Gastrocnemius medialis (tissue), 4 donors: ENCODE measurements around the gene SDS. TPM values are rescaled to one million over a fixed set of nuclear protein-coding genes. Genes with fewer than 3 reads are reported as not detected.

Experiments used
- ATAC-seq, 2 donors: fragments of 150-250 bp; one replicate each; pipeline ENCODE4 v1.9.1; 2016
- DNase-seq, 2 donors: peaks; one replicate each; pipeline ENCODE4 v3.0.0-alpha.2; 2019
- H3K27ac ChIP-seq, 4 donors: fragments of 200-600 bp; sonication (generic); 1 replicate in 1 of 4; 2 replicates in 3 of 4; pipeline ENCODE4 v1.5.1; 2016 to 2018; ENCODE audit warnings: mild to moderate bottlenecking in 2 of 4, moderate library complexity in 1 of 4
- H3K27me3 ChIP-seq, 3 donors: fragments of 200-600 bp; sonication (generic) in 2 of 3; 1 replicate in 1 of 3; 2 replicates in 2 of 3; pipeline versions ENCODE4 v1.5.1 to v1.6.0; 2016 to 2019; ENCODE audit warnings: mild to moderate bottlenecking in 1 of 3, moderate library complexity in 1 of 3
- H3K36me3 ChIP-seq, 2 donors: fragments of 200-600 bp; sonication (generic) in 1 of 2; one replicate each; pipeline ENCODE4 v1.5.1; 2017 to 2018
- H3K4me1 ChIP-seq, 2 donors: fragments of 200-600 bp; sonication (generic) in 1 of 2; one replicate each; pipeline ENCODE4 v1.5.1; 2016 to 2017; ENCODE audit warnings: mild to moderate bottlenecking in 2 of 2
- H3K4me3 ChIP-seq, 4 donors: fragments of 200-600 bp; sonication (generic) in 3 of 4; 1 replicate in 1 of 4; 2 replicates in 3 of 4; pipeline ENCODE4 v1.5.1; 2016 to 2019; ENCODE audit warnings: mild to moderate bottlenecking in 2 of 4
- H3K9me3 ChIP-seq, 3 donors: fragments of 200-600 bp; sonication (generic) in 2 of 3; 1 replicate in 1 of 3; 2 replicates in 2 of 3; pipeline ENCODE4 v1.5.1; 2016 to 2019
- CTCF ChIP-seq, 5 experiments: fragments of 450-650 bp in 3 of 5; fragments of 200-600 bp in 2 of 5; sonication (generic) in 2 of 5; IDR thresholded peaks in 4 of 5; conservative IDR thresholded peaks in 1 of 5; 1 replicate in 4 of 5; 2 replicates in 1 of 5; pipeline ENCODE4 v1.5.1; 2016 to 2019; ENCODE audit warnings: antibody characterized with exemption in 5 of 5, mild to moderate bottlenecking in 3 of 5, moderate library complexity in 3 of 5
- POLR2A ChIP-seq, 2 donors: fragments of 450-650 bp; IDR thresholded peaks; one replicate each; pipeline ENCODE4 v1.6.1; 2017; ENCODE audit warnings: antibody characterized with exemption in 2 of 2, mild to moderate bottlenecking in 2 of 2, moderate library complexity in 2 of 2
- in situ Hi-C, 4 donors: fragments of 200-750 bp; cut with MboI; loops; one replicate each; pipeline versions ENCODE4 v1.15.0 to v1.8.0; 2017; ENCODE audit warnings: low sequenced_read_pairs in 4 of 4
- intact Hi-C: fragments of 100-400 bp; cut with DNase I; formaldehyde crosslinking; loops from one replicate; pipeline ENCODE4 v1.15.1; 2023; ENCODE audit warnings: low total_unique reads
- total RNA-seq, 4 donors: library from RNA; depleted of rRNA; stranded (reverse); fragments of >200 nt; gene quantifications; one replicate each; pipeline versions ENCODE4 v1.1.0 to v1.2.3, GENCODE V29; 2016

The SDS gene
- total RNA-seq, 4 donors from 2014 or later = 0.34 to 2.4 (median 0.86) TPM

GRCh38 chr12:113398346-113399290 lies 5.1 kb downstream of the SDS start:
- intact Hi-C loops = no loop called here

GRCh38 chr12:113397497-113398197 lies 6.0 kb downstream of the SDS start:
- Histone ChIP-seq H3K4me3 (no peak overlapping the region), H3K4me1 (no peaks in the 10 kb centered on the region), H3K27me3 (peaks cover under 1 to 10% (median 5%) of the 10 kb centered on the region in 3 donors), H3K27ac (no peak overlapping the region), H3K9me3 (no peaks in the 10 kb centered on the region), H3K36me3 (no peaks in the 10 kb centered on the region)
- ATAC-seq = no peak
- no peak for TF ChIP-seq CTCF (IDR thresholded peaks at IDR 0.05 in 4 of 5, conservative IDR thresholded peaks at IDR 0.05 in 1 of 5)
- no peak for TF ChIP-seq POLR2A (IDR thresholded peaks at IDR 0.05)
- DNase-seq = no peak
- intact Hi-C loops = no loop called here
- in situ Hi-C loops = no loop called here

More at GRCh38 chr12:113398346-113399290, 5.1 kb downstream of the SDS start:
- Histone ChIP-seq H3K36me3 (no peaks in the 10 kb centered on the region), H3K4me1 (no peaks in the 10 kb centered on the region), H3K9me3 (no peaks in the 10 kb centered on the region), H3K4me3 (no peak overlapping the region), H3K27me3 (peaks cover 2 to 10% (median 5%) of the 10 kb centered on the region in 3 donors), H3K27ac (no peak overlapping the region)
- DNase-seq = no peak
- no peak for ATAC-seq
- TF ChIP-seq CTCF (IDR thresholded peaks at IDR 0.05 in 4 of 5, conservative IDR thresholded peaks at IDR 0.05 in 1 of 5) (no peak), POLR2A (IDR thresholded peaks at IDR 0.05) (no peak)
- in situ Hi-C loops = no loop called here

DNA sequence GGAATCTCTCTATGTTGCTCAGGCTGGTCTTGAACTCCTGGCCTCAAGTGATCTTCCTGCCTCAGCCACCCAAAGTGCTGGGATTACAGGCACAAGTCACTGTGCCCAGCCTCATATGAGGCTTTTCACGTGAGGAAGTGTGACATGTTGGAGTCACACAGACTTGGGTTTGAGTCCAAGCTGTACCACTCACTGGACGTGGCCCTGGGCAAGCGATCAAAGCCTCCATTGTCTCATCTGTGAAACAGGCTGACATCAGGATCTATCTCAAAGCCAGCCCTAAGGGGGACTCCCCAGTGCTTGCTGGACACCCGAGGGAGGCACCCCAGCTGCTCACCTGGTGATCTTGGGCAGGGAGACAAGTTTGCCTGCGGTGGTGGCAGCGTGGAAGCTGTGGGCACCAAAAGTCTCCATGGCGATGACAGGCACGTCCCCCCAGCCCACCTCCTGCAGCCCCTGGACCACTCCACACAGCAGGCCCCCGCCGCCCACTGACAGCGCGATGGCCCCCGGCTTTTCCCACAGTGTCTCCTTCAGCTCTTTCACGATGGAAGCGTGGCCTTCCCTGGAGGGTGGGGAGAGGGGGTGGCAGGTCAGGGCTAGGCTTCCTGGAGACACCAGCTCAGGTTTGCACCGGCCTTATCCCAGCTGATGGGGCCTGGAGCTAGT lies 6.7 kb downstream of the SDS start:
- peaks cover 0 to 10% (median 5%) of the 10 kb centered on the region in 3 donors for H3K27me3 ChIP-seq
- no peak for ATAC-seq
- in situ Hi-C loops (no loop called here), intact Hi-C loops (no loop called here)
- TF ChIP-seq POLR2A (IDR thresholded peaks at IDR 0.05) (no peak), CTCF (IDR thresholded peaks at IDR 0.05 in 4 of 5, conservative IDR thresholded peaks at IDR 0.05 in 1 of 5) (no peak)
- no peaks in the 10 kb centered on the region for H3K9me3 ChIP-seq
- H3K36me3 ChIP-seq = no peaks in the 10 kb centered on the region
- no peak for DNase-seq
- no peak overlapping the region for H3K4me3 ChIP-seq
- no peak overlapping the region for H3K27ac ChIP-seq
- no peaks in the 10 kb centered on the region for H3K4me1 ChIP-seq

- Histone ChIP-seq H3K27ac (no peak overlapping the region), H3K36me3 (no peaks in the 10 kb centered on the region), H3K9me3 (no peaks in the 10 kb centered on the region), H3K4me3 (no peak overlapping the region), H3K27me3 (peaks cover 0 to 10% (median 5%) of the 10 kb centered on the region in 3 donors), H3K4me1 (no peaks in the 10 kb centered on the region)
- in situ Hi-C loops = no loop called here
- intact Hi-C loops = no loop called here
- no peak for TF ChIP-seq POLR2A (IDR thresholded peaks at IDR 0.05)
- TF ChIP-seq CTCF (IDR thresholded peaks at IDR 0.05 in 4 of 5, conservative IDR thresholded peaks at IDR 0.05 in 1 of 5) = no peak
- ATAC-seq (no peak), DNase-seq (no peak)
Observed at GRCh38 chr12:113396200-113396599, 7.5 kb downstream of the SDS start.
